RWPE1 (cell line): Measurements from ENCODE around the gene IQSEC3.
"Not testable (repeated sequence)": the region's sequence is repeated elsewhere in the genome, so short reads cannot be mapped to it uniquely, and the experiment has no call there.

Experiments used
- CTCF ChIA-PET: fragments of 350-600 bp; sonication (Branson Sonifier 250); formaldehyde crosslinking; extraction: SDS; loops from one replicate; lab custom pipeline; 2021; lab: Yijun Ruan, JAX
- POLR2A ChIA-PET: fragments of 400-600 bp; formaldehyde crosslinking; extraction: SDS; loops from one replicate; lab custom pipeline; 2020; ENCODE audit warnings: antibody characterized with exemption; ENCODE audit not compliant: low non-redundant PET; lab: Yijun Ruan, JAX
- DNase-seq: peaks from one replicate; pipeline ENCODE4 v3.0.0; 2012; ENCODE audit warnings: low spot score
- H3K27ac ChIP-seq: fragments of 450-650 bp; 2 replicates; pipeline ENCODE4 v1.5.1; 2017
- TF ChIP-seq, protein P1 (sequence below): fragments of 450-650 bp; conservative IDR thresholded peaks from 2 replicates; pipeline ENCODE4 v1.5.1; 2017; ENCODE audit warnings: low read depth, mild to moderate bottlenecking

IQSEC3 gene

DNA sequence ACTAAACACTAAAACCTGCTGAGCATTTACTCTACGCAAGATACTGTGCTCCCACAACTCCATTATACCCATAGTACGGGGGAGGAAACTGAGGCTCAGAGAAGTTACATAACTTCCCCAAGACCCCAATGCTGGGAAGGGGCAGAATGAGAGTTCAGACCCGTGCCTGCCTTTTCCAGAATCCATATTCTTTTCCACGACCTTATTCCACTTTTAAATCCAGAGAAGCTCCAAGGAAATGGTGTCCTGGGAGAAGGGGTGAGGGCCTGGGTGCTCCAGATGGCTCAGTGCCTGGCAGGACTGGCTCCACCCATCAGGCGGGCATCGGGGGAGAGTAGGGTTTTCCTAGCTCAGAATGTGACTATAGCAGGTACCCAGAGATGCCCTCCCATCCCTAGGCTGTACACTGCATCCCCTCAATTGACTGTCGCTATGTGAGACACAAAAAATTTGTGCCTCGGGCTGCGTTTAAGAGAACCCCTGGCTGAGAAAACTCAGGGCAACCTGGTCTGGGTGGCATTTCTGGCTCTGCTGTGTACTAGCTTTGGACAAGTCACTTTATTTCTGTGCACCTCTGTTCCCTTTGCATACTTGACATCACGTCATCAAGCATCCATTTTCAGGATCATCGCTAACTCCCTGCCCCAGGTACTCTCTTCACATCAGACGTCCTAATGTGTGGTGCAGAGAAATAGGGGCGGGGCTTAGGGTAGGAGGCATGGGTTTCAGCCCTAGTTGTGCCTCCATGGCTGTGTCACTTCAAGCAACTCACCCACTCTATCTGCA is 11.6 kb upstream of the IQSEC3 start:
- CTCF ChIA-PET: interaction anchor here (0.7 kb wide), 1 partner anchor 1347 kb away, joined by 3 read pairs; no protein-coding TSS in a partner anchor
- no peak overlapping the region for H3K27ac ChIP-seq
- POLR2A ChIA-PET: no interaction called here
- no peak for DNase-seq
- TF ChIP-seq, protein P1, sequence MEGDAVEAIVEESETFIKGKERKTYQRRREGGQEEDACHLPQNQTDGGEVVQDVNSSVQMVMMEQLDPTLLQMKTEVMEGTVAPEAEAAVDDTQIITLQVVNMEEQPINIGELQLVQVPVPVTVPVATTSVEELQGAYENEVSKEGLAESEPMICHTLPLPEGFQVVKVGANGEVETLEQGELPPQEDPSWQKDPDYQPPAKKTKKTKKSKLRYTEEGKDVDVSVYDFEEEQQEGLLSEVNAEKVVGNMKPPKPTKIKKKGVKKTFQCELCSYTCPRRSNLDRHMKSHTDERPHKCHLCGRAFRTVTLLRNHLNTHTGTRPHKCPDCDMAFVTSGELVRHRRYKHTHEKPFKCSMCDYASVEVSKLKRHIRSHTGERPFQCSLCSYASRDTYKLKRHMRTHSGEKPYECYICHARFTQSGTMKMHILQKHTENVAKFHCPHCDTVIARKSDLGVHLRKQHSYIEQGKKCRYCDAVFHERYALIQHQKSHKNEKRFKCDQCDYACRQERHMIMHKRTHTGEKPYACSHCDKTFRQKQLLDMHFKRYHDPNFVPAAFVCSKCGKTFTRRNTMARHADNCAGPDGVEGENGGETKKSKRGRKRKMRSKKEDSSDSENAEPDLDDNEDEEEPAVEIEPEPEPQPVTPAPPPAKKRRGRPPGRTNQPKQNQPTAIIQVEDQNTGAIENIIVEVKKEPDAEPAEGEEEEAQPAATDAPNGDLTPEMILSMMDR: no peak

DNA sequence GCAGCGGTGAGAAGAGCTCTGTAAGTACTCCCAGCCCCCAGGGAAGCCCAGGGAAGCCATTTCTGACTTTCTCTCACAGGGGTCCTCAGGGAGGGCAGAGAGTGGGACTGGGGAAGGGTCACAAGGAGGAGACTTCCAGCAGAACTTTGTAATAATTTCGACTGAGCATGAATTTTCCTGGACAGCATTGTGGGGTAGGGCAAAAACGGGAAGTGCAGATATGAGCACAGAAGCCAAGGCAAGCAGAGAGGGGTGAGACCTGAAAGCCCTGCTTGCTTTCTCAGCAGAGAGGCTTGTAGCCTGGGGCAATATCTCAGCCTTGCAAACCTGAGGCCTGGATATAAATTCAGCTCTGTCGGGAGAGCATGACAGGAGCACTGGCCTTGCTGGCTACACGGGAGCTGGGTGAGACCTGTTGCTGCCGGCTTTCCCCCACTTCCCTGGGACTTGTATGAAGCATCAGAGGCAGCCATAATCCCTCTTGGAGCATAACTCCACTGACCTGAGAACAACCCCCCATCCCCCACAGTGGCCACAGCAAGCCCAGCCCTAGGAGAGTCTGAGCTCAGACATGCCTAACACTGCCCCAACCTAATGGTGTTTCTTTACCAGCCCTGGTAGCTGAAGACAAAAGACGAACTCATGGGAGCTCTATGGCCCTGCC is 9.8 kb upstream of the IQSEC3 start:
- ChIA-PET CTCF (no interaction called here), POLR2A (no interaction called here)
- no peak overlapping the region for H3K27ac ChIP-seq
- TF ChIP-seq, protein P1: no peak
- no peak for DNase-seq

DNA sequence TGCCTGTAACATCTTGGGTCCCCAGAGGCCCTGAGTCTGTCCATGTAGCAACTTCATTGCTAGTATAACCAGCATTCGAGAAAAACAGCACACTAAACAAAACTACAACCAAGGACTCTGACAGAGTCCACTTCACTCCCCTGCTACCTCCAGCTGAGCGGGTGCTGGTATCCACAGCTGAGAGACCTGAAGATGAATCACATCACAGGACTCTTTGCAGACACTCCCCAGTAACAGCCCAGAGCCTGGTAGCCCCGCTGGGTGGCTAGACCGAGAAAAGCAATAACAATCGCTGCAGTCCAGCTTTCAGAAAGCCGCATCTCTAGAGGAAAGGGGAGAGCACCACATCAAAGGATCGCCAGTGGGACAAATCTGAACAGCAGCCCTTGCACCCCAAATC is 9.0 kb upstream of the IQSEC3 start:
- no peak overlapping the region for H3K27ac ChIP-seq
- TF ChIP-seq, protein P1: no peak
- no peak for DNase-seq
- CTCF ChIA-PET: no interaction called here
- POLR2A ChIA-PET: no interaction called here

DNA sequence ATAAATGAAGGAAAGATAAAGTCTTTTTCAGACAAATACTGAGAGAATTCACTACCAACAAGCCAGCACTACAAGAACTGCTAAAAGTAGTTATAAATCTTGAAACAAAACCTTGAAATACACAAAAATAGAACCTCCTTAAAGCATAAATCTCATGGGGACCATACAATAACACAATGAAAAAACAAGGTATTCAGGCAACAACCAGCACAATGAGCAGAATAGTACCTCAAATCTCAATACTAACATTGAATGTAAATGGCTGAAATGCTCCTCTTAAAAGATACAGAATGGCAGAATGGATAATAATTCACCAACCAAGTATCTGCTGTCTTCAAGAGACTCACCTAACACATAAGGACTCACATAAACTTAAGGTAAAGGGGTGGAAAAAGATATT is 7.7 kb upstream of the IQSEC3 start:
- no peak overlapping the region for H3K27ac ChIP-seq
- ChIA-PET CTCF (no interaction called here), POLR2A (no interaction called here)
- TF ChIP-seq, protein P1: no peak
- no peak for DNase-seq

DNA sequence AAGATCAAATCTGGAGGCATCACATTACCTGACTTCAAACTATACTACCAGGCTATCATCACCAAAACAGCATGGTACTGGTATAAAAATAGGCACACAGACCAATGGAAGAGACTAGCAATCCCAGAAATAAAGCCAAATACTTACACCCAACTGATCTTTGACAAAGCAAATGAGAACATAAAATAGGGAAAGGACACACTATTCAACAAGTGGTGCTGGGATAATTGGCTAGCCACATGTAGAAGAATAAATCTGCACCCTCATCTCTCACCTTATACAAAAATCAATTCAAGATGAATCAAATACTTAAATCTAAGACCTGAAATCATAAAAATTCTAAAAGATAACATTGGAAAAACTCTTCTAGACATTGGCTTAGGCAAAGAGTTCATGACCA is 4.7 kb upstream of the IQSEC3 start:
- POLR2A ChIA-PET, H3K27ac ChIP-seq, CTCF ChIA-PET, DNase-seq: not testable (repeated sequence)

DNA sequence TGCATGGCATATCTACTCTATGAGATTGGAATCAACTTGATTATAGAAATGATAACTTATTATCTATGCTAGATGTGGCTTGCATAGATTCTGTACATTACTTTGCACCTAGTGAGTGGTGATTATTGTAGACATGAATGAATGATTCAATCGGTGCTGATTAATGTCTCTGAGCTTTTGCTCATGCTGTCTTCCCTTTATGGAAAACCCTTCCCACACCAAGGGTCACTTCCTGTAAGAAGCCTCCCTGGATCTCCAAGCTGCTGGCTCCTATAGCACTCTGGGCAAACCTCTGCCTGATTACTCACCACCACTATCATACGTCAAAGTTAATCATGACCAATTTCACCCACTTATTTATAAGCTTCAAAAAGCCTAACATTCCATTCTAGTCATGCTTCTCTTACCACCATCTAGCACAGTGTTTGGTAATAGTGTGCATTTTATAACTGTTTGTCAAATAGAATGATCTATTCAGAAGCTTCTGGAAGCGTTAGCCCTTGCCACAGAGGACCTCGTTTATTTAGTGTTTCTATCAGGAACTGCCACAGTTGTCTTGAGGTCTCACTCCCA is 990 bp upstream of the IQSEC3 start:
- CTCF ChIA-PET, POLR2A ChIA-PET, H3K27ac ChIP-seq, DNase-seq: not testable (repeated sequence)

DNA sequence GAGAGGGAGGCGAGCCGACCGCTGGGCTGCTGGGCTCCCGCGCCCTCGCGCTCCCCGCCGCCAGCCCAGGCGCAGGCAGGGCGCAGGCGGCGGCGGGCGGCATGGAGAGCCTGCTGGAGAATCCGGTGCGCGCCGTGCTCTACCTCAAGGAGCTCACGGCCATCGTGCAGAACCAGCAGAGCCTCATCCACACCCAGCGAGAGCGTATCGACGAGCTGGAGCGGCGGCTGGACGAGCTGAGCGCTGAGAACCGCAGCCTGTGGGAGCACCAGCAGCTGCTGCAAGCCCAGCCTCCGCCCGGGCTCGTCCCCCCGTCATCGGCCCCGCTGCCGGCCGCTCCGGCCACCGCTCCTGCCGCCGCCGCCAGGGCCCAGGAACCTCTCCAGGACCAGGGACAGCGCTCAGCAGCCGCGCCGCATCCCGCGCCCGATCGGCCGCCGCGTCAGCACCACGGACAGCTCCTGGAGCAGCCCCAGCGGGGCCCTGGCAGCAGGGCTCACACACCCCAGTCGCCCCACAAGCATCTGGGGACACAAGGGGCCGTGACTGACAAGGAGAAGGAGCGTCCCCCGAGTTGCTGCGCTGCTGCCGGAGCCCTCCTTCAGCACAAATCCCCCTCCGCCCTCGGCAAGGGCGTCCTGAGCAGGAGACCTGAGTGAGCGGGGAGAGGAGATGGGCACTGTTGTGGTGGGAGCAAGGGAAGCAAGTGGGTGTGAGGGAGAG is 376 bp downstream of the IQSEC3 start:
- CTCF ChIA-PET, POLR2A ChIA-PET, DNase-seq, H3K27ac ChIP-seq: not testable (repeated sequence)

DNA sequence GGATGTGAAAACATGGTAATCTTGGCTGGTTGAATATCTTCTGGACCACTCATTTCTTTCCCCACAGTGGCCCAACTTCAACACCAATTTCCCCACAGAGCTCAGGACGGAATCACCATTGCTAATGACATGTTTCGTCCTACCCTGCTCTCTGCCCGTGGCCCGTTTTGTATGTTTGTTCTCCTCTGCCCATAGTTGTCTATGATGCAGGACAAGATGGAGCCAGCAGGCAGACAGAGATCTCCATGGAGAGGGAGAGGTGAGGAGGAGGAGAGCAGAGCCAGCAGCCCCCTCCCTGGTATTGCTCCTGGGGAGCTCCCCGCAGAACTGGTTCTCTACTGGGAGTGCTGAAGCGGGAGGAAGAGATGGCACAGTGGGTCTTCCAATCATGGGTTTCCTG is 3.1 kb downstream of the IQSEC3 start:
- H3K27ac ChIP-seq, DNase-seq, POLR2A ChIA-PET, CTCF ChIA-PET: not testable (repeated sequence)

DNA sequence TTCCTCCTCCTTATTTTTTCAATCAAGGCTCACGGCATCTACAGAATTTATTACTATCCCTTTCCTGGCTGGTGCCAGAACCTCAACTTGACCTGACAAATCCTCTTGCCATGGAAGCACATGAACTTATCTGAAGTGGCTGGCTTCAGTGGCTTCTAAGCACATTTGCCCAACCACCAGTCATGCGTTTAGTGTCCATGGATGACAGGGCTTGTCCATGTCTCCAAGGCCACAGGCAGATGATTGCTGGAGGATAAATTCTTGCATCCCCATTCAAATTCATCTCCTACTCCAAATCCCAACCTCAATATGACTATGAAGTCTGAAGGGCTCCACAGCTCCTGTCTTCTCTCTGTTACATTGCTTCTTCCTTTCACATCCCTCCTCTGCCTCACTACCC is 4.0 kb downstream of the IQSEC3 start:
- POLR2A ChIA-PET, H3K27ac ChIP-seq, DNase-seq, CTCF ChIA-PET: not testable (repeated sequence)

DNA sequence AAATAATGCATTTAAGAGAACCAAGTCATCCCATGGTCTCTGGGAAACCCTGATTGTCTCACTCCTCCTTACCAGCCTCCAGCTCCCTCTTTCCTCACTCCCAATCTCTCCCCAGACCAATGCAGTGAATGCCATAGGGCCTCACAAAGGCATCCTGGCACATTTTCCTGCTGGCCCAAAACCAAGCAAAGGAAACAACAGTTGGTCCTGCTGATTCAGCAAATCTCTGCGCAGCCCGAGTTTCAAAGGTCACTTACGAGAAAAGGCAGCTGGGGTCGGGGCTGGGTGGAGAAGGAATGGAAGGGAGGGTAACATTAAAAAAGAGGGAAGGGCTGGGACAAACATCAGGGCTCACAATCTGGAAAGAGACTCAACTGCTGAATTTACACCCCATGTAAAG is 5.5 kb downstream of the IQSEC3 start:
- H3K27ac ChIP-seq, CTCF ChIA-PET, DNase-seq, POLR2A ChIA-PET: not testable (repeated sequence)

DNA sequence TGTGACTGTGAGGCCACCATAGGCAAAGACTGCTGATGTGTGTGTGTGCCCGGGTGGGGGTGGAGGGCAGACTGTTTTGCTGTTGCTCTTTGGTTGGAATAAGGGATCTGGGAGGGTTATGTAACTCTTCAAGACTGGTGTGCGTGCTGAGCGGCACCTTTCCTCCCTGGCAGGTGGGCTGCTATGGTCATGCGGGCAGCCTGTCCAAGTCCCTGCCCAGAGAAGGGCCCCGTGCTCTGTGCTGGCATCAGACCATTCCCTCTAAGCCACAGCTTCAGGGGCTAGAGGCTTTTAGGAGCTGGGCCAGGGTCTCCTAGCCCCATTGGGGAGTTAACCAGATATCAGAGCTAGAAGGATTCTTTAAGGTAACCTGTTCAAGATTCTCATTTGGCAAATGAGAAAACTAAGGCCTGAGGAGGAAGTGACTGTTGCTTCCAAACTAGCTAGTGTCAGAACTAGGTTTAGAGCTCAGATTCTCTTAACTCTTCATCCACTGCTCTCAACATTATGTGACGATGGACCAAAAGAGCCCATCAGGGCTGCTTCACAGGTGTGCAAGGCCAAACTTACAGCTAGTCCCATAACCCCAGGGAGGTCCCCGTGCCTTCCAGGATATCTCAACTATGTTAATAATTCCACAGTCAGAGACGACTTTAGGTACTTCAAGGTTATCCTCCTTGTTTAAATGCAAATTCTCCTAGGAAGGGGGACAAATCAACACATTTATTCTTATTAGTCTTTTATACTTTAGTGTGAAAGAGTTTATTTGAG is 8.0 kb downstream of the IQSEC3 start:
- DNase-seq, CTCF ChIA-PET, H3K27ac ChIP-seq, POLR2A ChIA-PET: not testable (repeated sequence)
